Measurements from ENCODE around the gene CETP. TPM values are rescaled to one million over a fixed set of nuclear protein-coding genes. Genes with fewer than 3 reads are reported as not detected.
A peak's percentile ranks its signal among the peaks of the same experiment; 100 is the strongest.

Gene CETP
- total and polyA plus RNA-seq, 9 donors = 0.13 to 1.3 (median 0.20) TPM; not detected in 4

GRCh38 chr16:56950051-56950450, 11.7 kb upstream of the CETP start:
- H3K27me3 ChIP-seq = no peaks in the 10 kb centered on the region
- no peak overlapping the region for H3K4me3 ChIP-seq
- no peaks in the 10 kb centered on the region for H3K36me3 ChIP-seq
- TF ChIP-seq EP300 (IDR thresholded peaks at IDR 0.05) (no peak), CTCF (IDR thresholded peaks at IDR 0.05) (no peak), POLR2A (IDR thresholded peaks at IDR 0.05) (no peak)
- intact Hi-C loops (cut with DNase I) = loop anchor here in 3 of 4 donors (5.0 kb wide), 1 partner anchor 83 kb away; the partner anchor contains the start of gene SLC12A3 (in 3 of the 3)
- no peak overlapping the region for H3K27ac ChIP-seq
- H3K4me1 ChIP-seq (ENCODE audit: insufficient read depth) = peaks cover 5% of the 10 kb centered on the region
- 75 to 96% (median 89%) methylated on average over 4 of the region's 4 CpGs for WGBS, 3 donors
- peak in 1 of 5 donors; percentile 21 for DNase-seq
- no peaks in the 10 kb centered on the region for H3K9me3 ChIP-seq

- H3K4me1 ChIP-seq (ENCODE audit: insufficient read depth) = peaks cover 1% of the 10 kb centered on the region
- 88 to 93% (median 89%) methylated on average over 7 of the region's 7 CpGs for WGBS, 3 donors
- no peak for DNase-seq
- no peak overlapping the region for H3K27ac ChIP-seq
- H3K27me3 ChIP-seq = no peaks in the 10 kb centered on the region
- intact Hi-C loops (cut with DNase I) = loop anchor here in 3 of 4 donors (5.0 kb wide), 1 partner anchor 83 kb away; the partner anchor contains the start of gene SLC12A3 (in 3 of the 3)
- TF ChIP-seq POLR2A (IDR thresholded peaks at IDR 0.05) (no peak), EP300 (IDR thresholded peaks at IDR 0.05) (no peak), CTCF (IDR thresholded peaks at IDR 0.05) (no peak)
- H3K4me3 ChIP-seq = no peak overlapping the region
- no peaks in the 10 kb centered on the region for H3K36me3 ChIP-seq
- no peaks in the 10 kb centered on the region for H3K9me3 ChIP-seq
These were observed 11.3 kb upstream of the CETP start for GRCh38 chr16:56950455-56950854.

- Histone ChIP-seq H3K27ac (no peak overlapping the region), H3K4me1 (ENCODE audit: insufficient read depth) (no peaks in the 10 kb centered on the region), H3K36me3 (no peaks in the 10 kb centered on the region), H3K27me3 (no peaks in the 10 kb centered on the region), H3K9me3 (no peaks in the 10 kb centered on the region), H3K4me3 (no peak overlapping the region)
- intact Hi-C loops (cut with DNase I) = loop anchor here in 3 of 4 donors (5.0 kb wide), 1 partner anchor 84 kb away; the partner anchor contains the start of gene SLC12A3 (in 3 of the 3)
- WGBS, 3 donors = 56 to 62% (median 57%) methylated on average over 15 of the region's 15 CpGs
- DNase-seq = peak; percentile 39 to 73 (median 52)
- no peak for TF ChIP-seq POLR2A (IDR thresholded peaks at IDR 0.05)
- peak in 2 of 3 donors; percentile 28 to 42 for TF ChIP-seq CTCF (IDR thresholded peaks at IDR 0.05)
These were observed 10.6 kb upstream of the CETP start for GRCh38 chr16:56950881-56951771.

- Histone ChIP-seq H3K4me1 (ENCODE audit: insufficient read depth) (no peaks in the 10 kb centered on the region), H3K27me3 (no peaks in the 10 kb centered on the region), H3K36me3 (no peaks in the 10 kb centered on the region), H3K9me3 (no peaks in the 10 kb centered on the region), H3K4me3 (no peak overlapping the region), H3K27ac (no peak overlapping the region)
- intact Hi-C loops (cut with DNase I) = loop anchor here in 3 of 4 donors (5.0 kb wide), 1 partner anchor 86 kb away; the partner anchor contains the start of gene SLC12A3 (in 3 of the 3)
- WGBS, 3 donors = 81 to 92% (median 85%) methylated on average over 6 of the region's 6 CpGs
- no peak for TF ChIP-seq CTCF (IDR thresholded peaks at IDR 0.05)
- DNase-seq = peak in 1 of 5 donors; percentile 21
These were observed 8.7 kb upstream of the CETP start for GRCh38 chr16:56953006-56953405.
